Panc1 (cell line): ENCODE measurements around the gene PCDHGA1.

Experiments used
- POLR2AphosphoS5 ChIP-seq: IDR thresholded peaks from 2 replicates; pipeline ENCODE4 v1.6.1; 2012; ENCODE audit warnings: mild to moderate bottlenecking, low read depth, low read length, moderate library complexity
- TCF7L2 ChIP-seq: IDR thresholded peaks from 2 replicates; pipeline ENCODE4 v1.6.1; 2011; ENCODE audit warnings: mild to moderate bottlenecking, low read depth, low read length, inconsistent platforms
- TF ChIP-seq, protein P1 (sequence below): fragments of 450-650 bp; IDR thresholded peaks from 2 replicates; pipeline ENCODE4 v1.5.1; 2017; ENCODE audit warnings: mild to moderate bottlenecking

DNA sequence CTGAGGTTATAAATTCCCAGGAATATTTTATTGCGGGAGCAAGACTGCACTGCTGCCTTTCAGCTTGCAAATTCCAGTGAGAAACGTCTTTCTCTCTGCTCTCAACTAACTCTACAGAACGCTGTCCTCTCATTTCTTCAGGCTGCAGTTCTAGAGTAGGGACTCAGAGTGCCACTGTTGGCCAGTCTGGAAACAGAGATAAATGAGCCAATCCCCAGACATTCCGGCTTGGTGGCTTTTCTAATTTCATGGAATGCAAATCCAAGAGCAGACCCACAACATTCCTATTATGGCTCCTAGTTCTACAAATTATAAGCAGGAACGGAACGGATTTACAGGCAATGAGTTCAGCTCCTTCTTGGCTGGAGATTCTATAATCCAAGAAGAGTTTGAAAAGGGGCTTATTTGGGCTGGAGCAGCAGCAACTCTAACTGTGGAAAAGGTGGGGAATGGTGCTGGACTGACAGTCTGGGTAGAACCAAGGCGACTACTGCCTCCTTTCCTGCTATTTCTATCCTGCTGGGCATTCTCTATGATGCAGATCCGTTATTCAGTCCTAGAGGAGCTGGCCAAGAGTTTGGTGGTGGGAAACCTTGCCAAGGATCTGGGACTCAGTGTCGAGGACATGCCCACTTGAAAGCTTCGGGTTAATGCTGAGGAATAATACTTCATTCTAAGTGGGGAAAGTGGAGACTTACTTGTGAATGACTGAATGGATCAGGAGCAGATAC lies 109.3 kb downstream of the PCDHGA1 start:
- no peak for TF ChIP-seq TCF7L2
- TF ChIP-seq, protein P1, sequence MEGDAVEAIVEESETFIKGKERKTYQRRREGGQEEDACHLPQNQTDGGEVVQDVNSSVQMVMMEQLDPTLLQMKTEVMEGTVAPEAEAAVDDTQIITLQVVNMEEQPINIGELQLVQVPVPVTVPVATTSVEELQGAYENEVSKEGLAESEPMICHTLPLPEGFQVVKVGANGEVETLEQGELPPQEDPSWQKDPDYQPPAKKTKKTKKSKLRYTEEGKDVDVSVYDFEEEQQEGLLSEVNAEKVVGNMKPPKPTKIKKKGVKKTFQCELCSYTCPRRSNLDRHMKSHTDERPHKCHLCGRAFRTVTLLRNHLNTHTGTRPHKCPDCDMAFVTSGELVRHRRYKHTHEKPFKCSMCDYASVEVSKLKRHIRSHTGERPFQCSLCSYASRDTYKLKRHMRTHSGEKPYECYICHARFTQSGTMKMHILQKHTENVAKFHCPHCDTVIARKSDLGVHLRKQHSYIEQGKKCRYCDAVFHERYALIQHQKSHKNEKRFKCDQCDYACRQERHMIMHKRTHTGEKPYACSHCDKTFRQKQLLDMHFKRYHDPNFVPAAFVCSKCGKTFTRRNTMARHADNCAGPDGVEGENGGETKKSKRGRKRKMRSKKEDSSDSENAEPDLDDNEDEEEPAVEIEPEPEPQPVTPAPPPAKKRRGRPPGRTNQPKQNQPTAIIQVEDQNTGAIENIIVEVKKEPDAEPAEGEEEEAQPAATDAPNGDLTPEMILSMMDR = no peak
- TF ChIP-seq POLR2AphosphoS5 = no peak
